ENCODE data around the gene CCM2L. TPM values are rescaled to one million over a fixed set of nuclear protein-coding genes. Genes with fewer than 3 reads are reported as not detected.

The CCM2L gene
- total RNA-seq, 8 experiments from 2014 or later = 0.15 to 1.4 (median 0.84) TPM; not detected in 2

DNA sequence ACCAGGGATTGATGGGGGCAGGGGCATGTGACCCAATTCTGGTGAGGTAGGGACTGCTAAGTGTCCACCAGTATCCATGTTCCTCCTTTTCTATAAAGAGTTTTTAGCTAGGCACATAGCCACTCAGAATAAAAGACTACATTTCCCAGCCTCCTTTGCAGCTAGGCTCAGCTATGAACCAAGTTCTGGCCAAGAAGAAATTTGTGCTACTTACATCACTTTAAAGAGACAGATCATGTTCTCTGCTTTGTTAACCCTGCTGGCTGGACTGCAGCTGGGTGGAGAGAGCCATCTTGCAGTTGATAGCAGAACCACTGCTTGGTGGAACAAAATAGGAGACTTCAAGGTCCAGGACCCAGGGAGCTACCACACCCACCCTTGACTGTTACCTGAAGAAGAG, 5.3 kb upstream of the CCM2L start:
- no peak overlapping the region for H3K27ac ChIP-seq
- no peak overlapping the region for H3K4me3 ChIP-seq
- peak in 2 of 8 experiments; percentile 19 to 68 for ATAC-seq (replicated peaks in 6 of 8)
- H3K4me1 ChIP-seq (replicated peaks in 1 of 2) = peaks cover 0 to 5% of the 10 kb centered on the region in 2 donors
- in situ Hi-C loops (cut with MboI; ENCODE audit: low pct_unique_long_range_greater_than_20kb in 2 of 9, low sequenced_read_pairs in 9 of 9, unreplicated experiment in 9 of 9) = no loop called here

DNA sequence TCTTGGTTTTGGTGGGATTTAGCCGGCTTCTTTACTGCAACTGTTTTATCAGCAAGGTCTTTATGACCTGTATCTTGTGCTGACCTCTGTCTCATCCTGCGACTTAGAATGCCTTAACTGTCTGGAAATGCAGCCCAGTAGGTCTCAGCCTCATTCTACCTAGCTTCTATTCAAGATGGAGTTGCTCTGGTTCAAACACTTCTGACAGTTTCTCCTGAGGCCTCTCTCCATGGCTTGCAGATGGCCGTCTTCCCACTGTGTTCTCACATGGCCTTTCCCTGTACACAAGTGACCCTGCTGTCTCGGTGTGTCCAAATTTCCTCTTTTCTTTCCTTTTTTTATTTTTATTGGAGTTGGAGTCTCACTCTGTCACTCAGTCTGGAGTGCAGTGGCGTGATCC, 4.2 kb upstream of the CCM2L start:
- H3K4me3 ChIP-seq = no peak overlapping the region
- 28 to 100% (median 90%) methylated on average over 1 to 4 of the region's 5 CpGs; no CpG with 5 or more reads in 1 of the 10 experiments for WGBS, 10 experiments
- ATAC-seq (replicated peaks in 6 of 8) = no peak
- peaks cover 0 to 5% of the 10 kb centered on the region in 2 donors for H3K4me1 ChIP-seq (replicated peaks in 1 of 2)
- in situ Hi-C loops (cut with MboI; ENCODE audit: low pct_unique_long_range_greater_than_20kb in 2 of 9, low sequenced_read_pairs in 9 of 9, unreplicated experiment in 9 of 9) = no loop called here
- H3K27ac ChIP-seq = no peak overlapping the region

DNA sequence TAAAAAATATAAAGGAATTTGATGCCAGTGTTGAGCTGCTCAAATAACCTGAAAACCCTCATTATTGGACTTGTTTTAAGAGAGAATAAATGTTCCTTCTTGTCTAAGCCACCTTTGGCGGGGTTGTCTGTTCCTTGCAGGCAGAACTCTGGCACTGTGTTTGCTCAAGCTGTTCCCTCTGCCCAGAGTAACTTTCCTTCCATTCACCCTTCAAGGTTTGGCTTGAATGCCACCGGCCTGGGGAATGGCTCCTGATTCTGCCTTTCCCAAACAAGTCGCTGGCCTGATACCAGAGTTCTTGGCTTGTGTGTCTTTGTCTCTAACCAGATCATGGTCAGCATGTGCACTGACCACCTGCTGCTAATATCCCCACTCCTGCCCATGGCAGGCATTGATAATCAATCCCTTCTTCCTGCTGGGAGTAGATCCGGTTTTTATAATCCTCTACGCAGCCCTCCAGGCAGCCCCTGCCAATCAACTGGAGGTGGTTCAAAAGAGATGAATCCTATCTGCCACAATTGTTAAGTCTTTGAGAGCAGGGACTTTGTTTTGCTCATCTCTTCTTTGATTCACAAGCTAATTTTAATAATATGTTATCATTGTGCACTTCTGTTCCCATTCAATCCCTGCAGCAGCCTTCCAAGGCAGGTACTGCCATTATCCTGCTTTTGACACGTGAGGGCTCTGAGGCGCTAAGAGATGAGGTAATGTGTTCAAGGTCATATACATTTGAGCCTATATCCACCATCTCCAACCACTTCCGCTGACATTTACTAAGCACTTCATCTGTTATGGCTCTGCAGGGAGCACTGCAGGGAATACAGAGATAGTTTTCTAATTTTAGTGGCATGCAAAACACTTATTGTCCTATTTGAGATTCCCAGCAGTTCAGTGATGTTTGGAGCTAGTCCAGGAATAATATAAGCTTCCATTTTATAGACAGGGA, 3.1 kb upstream of the CCM2L start:
- H3K4me1 ChIP-seq (replicated peaks in 1 of 2) = peaks cover 0 to 5% of the 10 kb centered on the region in 2 donors
- no peak overlapping the region for H3K4me3 ChIP-seq
- ATAC-seq (replicated peaks in 6 of 8) = peak in 6 of 8 experiments; percentile 15 to 91 (median 78)
- in situ Hi-C loops (cut with MboI; ENCODE audit: low pct_unique_long_range_greater_than_20kb in 2 of 9, low sequenced_read_pairs in 9 of 9, unreplicated experiment in 9 of 9) = no loop called here
- peak overlapping the region in 1 of 2 donors; percentile 0 for H3K27ac ChIP-seq
- 0 to 78% (median 44%) methylated on average over 1 to 8 of the region's 8 CpGs for WGBS, 10 experiments

DNA sequence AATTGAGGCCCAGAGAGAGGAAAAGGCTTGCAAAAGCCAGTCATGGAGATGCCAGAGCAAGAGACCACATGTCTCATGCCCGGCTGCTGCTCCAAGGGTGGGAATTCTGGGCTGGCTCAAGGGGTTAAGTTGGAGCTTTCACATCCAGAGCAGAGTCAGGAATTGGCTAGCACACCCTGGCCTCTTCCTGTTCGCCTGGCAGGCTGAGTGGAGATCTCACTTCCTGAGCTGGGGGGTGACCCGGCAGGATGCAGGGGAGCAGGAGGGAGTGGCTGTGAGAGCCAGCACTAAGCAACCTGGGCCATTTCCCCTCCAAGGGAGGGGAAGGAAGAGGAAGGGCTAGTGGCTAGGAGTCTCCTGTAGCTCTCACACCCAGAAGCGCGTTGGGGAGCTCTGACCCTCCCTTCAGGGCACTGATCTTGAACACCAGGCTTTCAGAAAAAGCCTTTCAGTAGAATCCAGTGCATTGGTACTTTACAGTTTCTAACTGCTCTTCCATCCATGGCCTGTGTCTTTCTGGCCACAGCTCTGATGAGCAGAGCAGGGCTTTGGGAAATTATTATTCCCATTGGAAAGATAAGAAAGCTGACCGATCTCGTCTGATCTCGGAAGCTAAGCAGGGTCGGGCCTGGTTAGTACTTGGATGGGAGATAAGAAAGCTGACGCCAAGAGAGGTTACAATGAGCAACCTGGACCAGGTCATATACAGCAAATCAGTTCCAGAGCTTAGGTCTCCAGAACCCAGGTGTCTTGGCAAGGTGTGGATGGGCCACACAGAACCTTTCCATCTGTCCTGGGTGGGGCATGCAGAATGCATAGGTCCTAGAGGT, 2.2 kb upstream of the CCM2L start:
- peak in 7 of 8 experiments; percentile 17 to 73 (median 54) for ATAC-seq (replicated peaks in 6 of 8)
- H3K4me1 ChIP-seq (replicated peaks in 1 of 2) = peaks cover 0 to 5% of the 10 kb centered on the region in 2 donors
- WGBS, 10 experiments = 0 to 83% (median 40%) methylated on average over 1 to 5 of the region's 10 CpGs; no CpG with 5 or more reads in 3 of the 10 experiments
- in situ Hi-C loops (cut with MboI; ENCODE audit: low pct_unique_long_range_greater_than_20kb in 2 of 9, low sequenced_read_pairs in 9 of 9, unreplicated experiment in 9 of 9) = no loop called here
- no peak overlapping the region for H3K4me3 ChIP-seq
- peak overlapping the region in 1 of 2 donors; percentile 0 for H3K27ac ChIP-seq

DNA sequence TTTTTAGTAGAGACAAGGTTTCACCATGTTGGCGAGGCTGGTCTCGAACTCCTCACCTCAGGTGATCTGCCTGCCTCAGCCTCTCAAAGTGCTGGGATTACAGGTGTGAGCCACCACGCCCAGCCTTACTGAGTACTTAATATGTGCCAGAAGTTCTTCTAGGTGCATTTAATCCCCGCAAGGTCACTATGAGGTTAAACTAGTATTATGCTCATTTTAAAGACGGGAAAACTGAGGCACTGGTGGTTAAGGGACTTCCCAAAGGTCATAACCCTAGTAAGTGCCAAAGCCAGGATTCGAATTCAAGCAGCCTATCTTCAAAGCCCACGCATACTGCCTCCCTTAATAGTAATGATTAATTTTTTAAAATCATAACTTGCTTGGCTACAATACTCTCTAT, 674 bp upstream of the CCM2L start:
- Histone ChIP-seq H3K4me1 (replicated peaks in 1 of 2) (peaks cover 0 to 5% of the 10 kb centered on the region in 2 donors), H3K27ac (no peak overlapping the region), H3K4me3 (no peak overlapping the region)
- in situ Hi-C loops (cut with MboI; ENCODE audit: low pct_unique_long_range_greater_than_20kb in 2 of 9, low sequenced_read_pairs in 9 of 9, unreplicated experiment in 9 of 9) = no loop called here
- ATAC-seq (replicated peaks in 6 of 8) = no peak
- WGBS, 10 experiments = 10 to 100% (median 76%) methylated on average over 2 to 6 of the region's 7 CpGs; no CpG with 5 or more reads in 2 of the 10 experiments

DNA sequence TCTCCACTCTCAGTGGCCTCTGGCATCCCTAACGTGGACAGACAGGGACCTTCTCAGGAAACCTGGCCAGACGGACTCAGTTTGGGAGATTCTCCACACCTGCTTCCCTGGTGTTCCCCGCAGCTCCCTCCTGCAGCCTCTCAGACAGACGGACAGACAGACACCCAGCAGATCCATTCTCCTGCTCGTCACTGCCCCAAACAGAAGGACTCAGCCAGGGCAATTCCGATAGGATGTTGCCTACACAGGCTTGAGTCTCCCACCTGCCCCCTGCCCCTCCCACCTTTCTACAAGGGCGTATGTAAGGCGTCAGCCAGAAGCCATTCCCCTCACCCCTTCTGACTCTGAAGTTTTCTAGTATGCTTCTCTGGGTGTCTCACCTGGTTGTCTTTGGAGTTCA, 428 bp downstream of the CCM2L start:
- no peak overlapping the region for H3K27ac ChIP-seq
- ATAC-seq (replicated peaks in 6 of 8) = no peak
- in situ Hi-C loops (cut with MboI; ENCODE audit: low pct_unique_long_range_greater_than_20kb in 2 of 9, low sequenced_read_pairs in 9 of 9, unreplicated experiment in 9 of 9) = no loop called here
- no peak overlapping the region for H3K4me3 ChIP-seq
- 32% methylated on average over 3 of the region's 8 CpGs; no CpG with 5 or more reads in 9 of the 10 experiments for WGBS, 10 experiments
- H3K4me1 ChIP-seq (replicated peaks in 1 of 2) = peaks cover 0 to 5% of the 10 kb centered on the region in 2 donors

DNA sequence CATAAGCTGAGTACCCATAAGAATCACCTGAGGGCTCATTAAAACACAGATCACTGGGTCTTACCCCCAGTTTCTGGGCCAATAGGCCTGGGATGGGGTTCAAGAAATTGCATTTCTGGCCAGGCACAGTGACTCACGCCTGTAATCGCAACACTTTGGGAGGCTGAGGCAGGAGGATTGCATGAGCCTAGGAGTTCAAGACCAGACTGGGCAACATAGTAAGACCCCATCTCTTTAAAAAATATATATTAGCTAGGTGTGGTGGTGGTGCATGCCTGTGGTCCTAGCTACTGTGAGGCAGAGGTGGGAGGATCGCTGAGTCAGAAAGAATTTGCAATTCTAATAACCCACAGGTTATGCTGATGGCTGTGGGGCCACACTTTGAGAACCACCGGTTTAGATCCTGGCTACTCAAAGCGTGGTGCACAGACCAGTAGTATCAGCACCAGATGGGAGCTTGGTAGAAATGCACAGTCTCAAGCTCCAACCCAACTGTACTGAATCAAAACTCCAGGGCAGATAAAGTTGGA, 2.0 kb downstream of the CCM2L start:
- peak in 3 of 8 experiments; percentile 58 to 89 (median 76) for ATAC-seq (replicated peaks in 6 of 8)
- in situ Hi-C loops (cut with MboI; ENCODE audit: low pct_unique_long_range_greater_than_20kb in 2 of 9, low sequenced_read_pairs in 9 of 9, unreplicated experiment in 9 of 9) = no loop called here
- WGBS, 10 experiments = 7 to 80% (median 59%) methylated on average over 2 to 4 of the region's 5 CpGs; no CpG with 5 or more reads in 2 of the 10 experiments
- H3K4me1 ChIP-seq (replicated peaks in 1 of 2) = peaks cover 0 to 5% of the 10 kb centered on the region in 2 donors
- no peak overlapping the region for H3K27ac ChIP-seq
- no peak overlapping the region for H3K4me3 ChIP-seq

DNA sequence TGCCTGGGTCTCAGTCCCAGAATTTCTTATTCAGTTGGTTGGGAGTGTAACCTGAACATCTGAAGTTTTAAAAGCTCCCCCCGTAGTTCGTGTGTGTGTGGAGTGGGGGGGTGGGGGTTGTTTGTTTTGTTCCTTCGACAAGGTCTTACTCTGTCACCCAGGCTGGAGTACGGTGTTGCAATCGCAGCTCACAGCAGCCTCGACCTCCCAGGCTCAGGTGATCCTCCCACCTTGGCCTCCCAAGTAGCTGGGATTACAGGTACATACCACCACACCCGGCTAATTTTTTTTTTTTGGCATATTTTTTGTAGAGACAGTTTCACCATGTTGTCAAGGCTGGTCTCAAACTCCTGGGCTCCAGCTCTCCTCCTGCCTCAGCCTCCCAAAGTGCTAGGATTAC, 3.1 kb downstream of the CCM2L start:
- Histone ChIP-seq H3K4me1 (replicated peaks in 1 of 2) (no peaks in the 10 kb centered on the region), H3K27ac (no peak overlapping the region), H3K4me3 (no peak overlapping the region)
- in situ Hi-C loops (cut with MboI; ENCODE audit: low pct_unique_long_range_greater_than_20kb in 2 of 9, low sequenced_read_pairs in 9 of 9, unreplicated experiment in 9 of 9) = no loop called here
- no peak for ATAC-seq (replicated peaks in 6 of 8)
- WGBS, 10 experiments = 35 to 100% (median 80%) methylated on average over 1 to 6 of the region's 7 CpGs; no CpG with 5 or more reads in 3 of the 10 experiments

DNA sequence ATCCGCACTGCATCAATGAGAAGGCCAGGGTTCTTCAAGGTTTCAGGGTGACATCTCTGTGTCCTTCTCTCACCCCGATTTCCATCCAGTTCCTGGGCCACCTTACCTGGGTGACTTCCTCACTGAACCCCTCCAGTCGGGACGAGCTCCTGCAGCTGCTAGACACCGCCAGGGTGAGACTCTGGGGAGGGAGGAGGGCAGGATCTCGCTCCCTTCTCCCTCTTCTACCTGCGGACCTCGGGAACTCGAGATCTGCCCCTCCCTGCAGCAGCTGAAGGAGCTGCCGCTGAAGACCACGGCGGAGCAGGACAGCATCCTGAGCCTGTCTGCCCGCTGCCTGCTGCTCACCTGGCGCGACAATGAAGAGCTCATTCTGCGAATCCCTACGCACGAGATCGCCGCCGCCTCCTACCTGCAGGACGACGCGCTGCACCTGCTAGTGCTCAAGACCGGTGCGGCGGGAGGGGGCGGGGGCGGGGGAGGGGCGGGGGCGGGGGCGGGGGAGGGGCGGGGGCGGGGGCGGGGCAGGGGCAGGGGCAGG, 7.5 kb downstream of the CCM2L start:
- no peak overlapping the region for H3K27ac ChIP-seq
- 16 to 66% (median 49%) methylated on average over 1 to 7 of the region's 35 CpGs; no CpG with 5 or more reads in 4 of the 10 experiments for WGBS, 10 experiments
- H3K4me3 ChIP-seq = peak overlapping the region in 4 of 5 donors; percentile 37 to 49 (median 45)
- H3K4me1 ChIP-seq (replicated peaks in 1 of 2) = peaks cover 2 to 6% of the 10 kb centered on the region in 2 donors
- peak in 2 of 8 experiments; percentile 4 to 42 for ATAC-seq (replicated peaks in 6 of 8)
- in situ Hi-C loops (cut with MboI; ENCODE audit: low pct_unique_long_range_greater_than_20kb in 2 of 9, low sequenced_read_pairs in 9 of 9, unreplicated experiment in 9 of 9) = no loop called here

DNA sequence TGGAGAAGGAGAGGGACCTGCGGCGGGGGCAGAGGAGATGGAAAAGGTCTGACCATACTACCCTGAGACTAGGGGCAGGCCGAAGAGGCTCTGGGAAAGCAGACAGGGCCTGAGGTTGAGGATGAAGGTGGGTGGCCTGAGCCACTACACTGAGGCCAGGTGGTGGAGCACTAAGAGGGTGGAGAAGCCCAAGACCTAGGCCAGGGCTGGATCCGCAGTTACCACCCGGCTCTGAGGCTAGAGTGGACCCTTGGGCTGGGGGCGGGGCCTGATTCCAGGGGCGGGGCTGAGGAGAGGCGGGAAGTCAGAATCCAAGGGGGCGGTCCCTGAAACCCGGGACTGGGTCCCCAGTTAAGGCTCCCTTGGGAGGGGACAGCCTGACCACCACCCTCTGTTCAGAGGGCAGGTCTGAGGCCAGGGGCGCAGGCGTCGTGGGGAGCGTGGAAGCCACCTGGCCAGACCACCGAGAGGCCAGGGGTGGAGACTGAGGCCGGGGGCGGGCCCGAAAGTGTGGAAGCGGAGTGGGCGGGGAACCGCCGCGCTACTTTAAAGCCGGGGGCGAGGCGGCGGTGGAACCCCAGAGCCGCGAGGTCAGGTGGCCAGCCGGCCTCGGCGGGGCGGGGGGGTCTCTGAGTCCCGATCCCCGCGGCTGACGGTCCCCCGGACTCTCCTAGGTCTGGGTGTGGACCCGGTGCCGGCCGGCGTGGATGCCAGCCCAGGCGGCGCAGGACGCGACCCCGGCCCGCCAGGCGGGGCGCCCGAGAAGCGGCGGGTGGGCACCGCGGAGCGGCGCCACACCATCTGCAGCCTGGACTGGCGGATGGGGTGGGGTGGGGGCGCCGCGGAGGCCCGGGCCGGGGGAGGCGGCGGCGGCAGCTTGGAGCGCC, 8.3 kb downstream of the CCM2L start:
- peaks cover 2 to 6% of the 10 kb centered on the region in 2 donors for H3K4me1 ChIP-seq (replicated peaks in 1 of 2)
- in situ Hi-C loops (cut with MboI; ENCODE audit: low pct_unique_long_range_greater_than_20kb in 2 of 9, low sequenced_read_pairs in 9 of 9, unreplicated experiment in 9 of 9) = no loop called here
- peak overlapping the region; percentile 37 to 49 (median 44) for H3K4me3 ChIP-seq
- no CpG with 5 or more reads among the region's 67 CpGs for WGBS, 10 experiments
- ATAC-seq (replicated peaks in 6 of 8) = peak; percentile 65 to 88 (median 86)
- peak overlapping the region in 1 of 2 donors; percentile 7 for H3K27ac ChIP-seq

DNA sequence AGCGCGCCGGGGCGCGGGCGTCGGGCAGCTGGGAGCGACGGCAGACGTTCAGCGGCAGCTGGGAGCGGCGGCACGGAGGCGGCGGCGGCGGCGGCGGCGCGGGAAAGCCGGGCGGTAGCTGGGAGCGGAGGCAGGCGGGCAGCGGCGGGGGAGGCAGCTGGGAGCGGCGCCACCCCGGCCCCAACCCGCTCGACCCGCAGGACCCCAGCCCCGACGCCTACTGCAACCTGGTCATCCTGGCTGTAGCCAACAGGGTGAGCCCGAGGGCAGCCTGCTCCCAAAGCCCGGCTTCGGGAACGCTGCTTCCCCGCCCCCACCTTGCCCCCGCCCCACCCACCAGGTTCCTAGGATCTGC, 8.9 kb downstream of the CCM2L start:
- Histone ChIP-seq H3K27ac (peak overlapping the region in 1 of 2 donors; percentile 7), H3K4me3 (peak overlapping the region; percentile 37 to 49 (median 44)), H3K4me1 (replicated peaks in 1 of 2) (peaks cover 2 to 6% of the 10 kb centered on the region in 2 donors)
- in situ Hi-C loops (cut with MboI; ENCODE audit: low pct_unique_long_range_greater_than_20kb in 2 of 9, low sequenced_read_pairs in 9 of 9, unreplicated experiment in 9 of 9) = no loop called here
- peak in 7 of 8 experiments; percentile 26 to 62 (median 33) for ATAC-seq (replicated peaks in 6 of 8)
- WGBS, 10 experiments = no CpG with 5 or more reads among the region's 42 CpGs

Data from motor neuron (in vitro differentiated cells).